Endothelial cell (in vitro differentiated cells): ENCODE results near the gene SH3BGRL3. TPM values are rescaled to one million over a fixed set of nuclear protein-coding genes. Genes with fewer than 3 reads are reported as not detected.

ENCODE experiments used
- DNase-seq: peaks from one replicate; pipeline ENCODE4 v3.0.0; 2021; ENCODE audit warnings: low spot score
- H3K27ac Mint-ChIP-seq: one replicate; pipeline ENCODE4 v1.8.0; 2021; ENCODE audit warnings: mixed read lengths, inconsistent platforms; ENCODE audit not compliant: unreplicated experiment
- H3K27me3 Mint-ChIP-seq: one replicate; pipeline ENCODE4 v1.8.0; 2021; ENCODE audit warnings: mild to moderate bottlenecking, moderate library complexity, mixed read lengths, inconsistent platforms; ENCODE audit not compliant: unreplicated experiment
- H3K36me3 Mint-ChIP-seq: one replicate; pipeline ENCODE4 v1.8.0; 2021; ENCODE audit warnings: mild to moderate bottlenecking, low read depth, mixed read lengths, inconsistent platforms; ENCODE audit not compliant: unreplicated experiment
- H3K4me1 Mint-ChIP-seq: one replicate; pipeline ENCODE4 v1.8.0; 2021; ENCODE audit warnings: mild to moderate bottlenecking, mixed read lengths, inconsistent platforms; ENCODE audit not compliant: unreplicated experiment
- H3K4me3 Mint-ChIP-seq: one replicate; pipeline ENCODE4 v1.8.0; 2021; ENCODE audit warnings: mild to moderate bottlenecking, mixed read lengths, inconsistent platforms; ENCODE audit not compliant: unreplicated experiment
- H3K9me3 Mint-ChIP-seq: one replicate; pipeline ENCODE4 v1.8.0; 2021; ENCODE audit warnings: mixed read lengths, inconsistent platforms; ENCODE audit not compliant: unreplicated experiment
- total RNA-seq: library from RNA; stranded (reverse); fragmentation: NEBNext Ultra II Directional; extraction: Animal tissue kit (Norgen Biotek cat#: 25700); gene quantifications from one replicate; pipeline ENCODE4 v1.2.1, GENCODE V29; 2021; ENCODE audit not compliant: unreplicated experiment
- TF ChIP-seq, protein P1 (sequence below): fragments of 200-600 bp; sonication (generic); IDR thresholded peaks from one replicate; pipeline ENCODE4 v1.5.0; 2021; ENCODE audit warnings: antibody characterized with exemption; ENCODE audit not compliant: unreplicated experiment

The SH3BGRL3 gene
- total RNA-seq, 1 donor from 2014 or later: 226 TPM

DNA sequence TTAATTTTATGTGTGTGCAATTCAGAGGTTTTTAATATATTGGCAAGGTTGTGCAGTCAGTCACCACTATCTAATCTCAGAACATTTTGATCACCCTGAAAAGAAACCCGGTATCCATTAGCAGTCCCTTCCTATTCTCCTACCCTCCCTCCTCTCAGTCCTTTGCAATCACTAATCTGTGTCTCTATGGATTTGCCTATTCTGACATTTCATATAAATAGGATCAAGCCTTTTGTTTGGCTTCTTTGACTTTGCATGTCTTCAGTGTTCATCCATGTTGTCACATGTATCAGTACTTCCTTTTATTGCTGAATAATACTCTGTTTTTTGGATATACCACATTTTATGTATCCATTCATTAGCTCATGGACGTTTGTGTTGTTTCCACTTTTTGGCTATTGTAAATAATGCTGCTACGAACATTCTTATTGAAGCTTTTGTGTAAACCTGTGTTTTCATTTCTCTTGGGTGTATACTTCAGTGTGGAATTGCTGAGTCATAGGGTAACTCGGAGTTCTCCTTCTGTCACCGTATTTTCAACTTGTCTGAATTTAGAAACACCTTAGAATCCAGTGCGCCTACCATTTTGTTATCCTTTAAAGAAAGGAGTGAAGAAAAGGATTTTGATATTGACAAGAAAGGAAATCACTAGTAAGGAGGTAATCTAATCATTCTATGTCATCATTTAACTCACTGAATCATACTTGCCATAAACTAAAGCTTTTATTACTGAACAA, 42.5 kb upstream of the SH3BGRL3 start:
- H3K9me3 Mint-ChIP-seq: no peaks in the 10 kb centered on the region
- DNase-seq: no peak
- no peak overlapping the region for H3K27ac Mint-ChIP-seq
- peaks cover 3% of the 10 kb centered on the region for H3K4me1 Mint-ChIP-seq
- TF ChIP-seq, protein P1, sequence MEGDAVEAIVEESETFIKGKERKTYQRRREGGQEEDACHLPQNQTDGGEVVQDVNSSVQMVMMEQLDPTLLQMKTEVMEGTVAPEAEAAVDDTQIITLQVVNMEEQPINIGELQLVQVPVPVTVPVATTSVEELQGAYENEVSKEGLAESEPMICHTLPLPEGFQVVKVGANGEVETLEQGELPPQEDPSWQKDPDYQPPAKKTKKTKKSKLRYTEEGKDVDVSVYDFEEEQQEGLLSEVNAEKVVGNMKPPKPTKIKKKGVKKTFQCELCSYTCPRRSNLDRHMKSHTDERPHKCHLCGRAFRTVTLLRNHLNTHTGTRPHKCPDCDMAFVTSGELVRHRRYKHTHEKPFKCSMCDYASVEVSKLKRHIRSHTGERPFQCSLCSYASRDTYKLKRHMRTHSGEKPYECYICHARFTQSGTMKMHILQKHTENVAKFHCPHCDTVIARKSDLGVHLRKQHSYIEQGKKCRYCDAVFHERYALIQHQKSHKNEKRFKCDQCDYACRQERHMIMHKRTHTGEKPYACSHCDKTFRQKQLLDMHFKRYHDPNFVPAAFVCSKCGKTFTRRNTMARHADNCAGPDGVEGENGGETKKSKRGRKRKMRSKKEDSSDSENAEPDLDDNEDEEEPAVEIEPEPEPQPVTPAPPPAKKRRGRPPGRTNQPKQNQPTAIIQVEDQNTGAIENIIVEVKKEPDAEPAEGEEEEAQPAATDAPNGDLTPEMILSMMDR: no peak
- H3K27me3 Mint-ChIP-seq: peaks cover 4% of the 10 kb centered on the region
- no peak overlapping the region for H3K4me3 Mint-ChIP-seq
- no peaks in the 10 kb centered on the region for H3K36me3 Mint-ChIP-seq

DNA sequence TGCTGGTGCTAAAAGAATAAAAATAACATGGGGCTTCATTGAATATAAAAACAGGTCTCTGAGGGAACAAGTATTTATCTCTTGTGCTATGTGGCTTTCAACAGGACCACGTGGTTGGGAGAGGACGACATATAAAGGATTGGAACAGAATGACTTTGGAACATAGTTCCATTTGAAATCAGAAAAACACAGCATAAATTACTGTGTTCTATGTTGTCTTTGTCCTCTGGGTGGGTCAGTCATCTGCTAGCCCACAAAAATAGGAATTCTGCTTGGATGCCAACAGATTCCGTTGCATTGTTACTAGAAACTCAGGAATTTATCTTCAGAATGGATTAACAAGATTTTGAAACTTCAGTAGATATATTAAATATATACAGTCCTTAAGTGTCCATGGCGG, 40.0 kb upstream of the SH3BGRL3 start:
- no peak overlapping the region for H3K4me3 Mint-ChIP-seq
- no peaks in the 10 kb centered on the region for H3K9me3 Mint-ChIP-seq
- peaks cover 3% of the 10 kb centered on the region for H3K4me1 Mint-ChIP-seq
- H3K27ac Mint-ChIP-seq: no peak overlapping the region
- no peaks in the 10 kb centered on the region for H3K36me3 Mint-ChIP-seq
- TF ChIP-seq, protein P1: no peak
- peaks cover 2% of the 10 kb centered on the region for H3K27me3 Mint-ChIP-seq
- DNase-seq: no peak

DNA sequence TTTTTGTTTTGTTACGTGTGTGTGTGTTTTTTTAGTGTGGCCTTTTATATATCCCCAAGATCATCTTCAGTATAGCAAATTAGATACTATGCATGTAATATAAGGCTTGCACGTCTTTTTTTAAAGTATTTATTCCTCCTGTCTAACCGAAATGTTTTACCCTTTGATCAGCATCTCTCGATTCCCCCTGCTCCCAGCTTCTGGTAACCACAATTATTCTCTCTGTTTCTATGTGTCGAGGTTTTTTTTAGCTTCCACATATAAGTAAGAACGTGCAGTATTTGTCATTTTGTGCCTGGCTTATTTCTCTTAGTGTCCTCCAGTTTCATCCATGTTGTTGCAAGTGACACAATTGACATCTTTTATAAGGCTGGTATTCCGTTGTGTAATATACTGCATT, 27.2 kb upstream of the SH3BGRL3 start:
- H3K4me1 Mint-ChIP-seq: no peaks in the 10 kb centered on the region
- H3K27me3 Mint-ChIP-seq: peaks cover 2% of the 10 kb centered on the region
- TF ChIP-seq, protein P1: no peak
- no peaks in the 10 kb centered on the region for H3K9me3 Mint-ChIP-seq
- no peak overlapping the region for H3K27ac Mint-ChIP-seq
- no peak overlapping the region for H3K4me3 Mint-ChIP-seq
- no peak for DNase-seq
- H3K36me3 Mint-ChIP-seq: peaks cover 23% of the 10 kb centered on the region

DNA sequence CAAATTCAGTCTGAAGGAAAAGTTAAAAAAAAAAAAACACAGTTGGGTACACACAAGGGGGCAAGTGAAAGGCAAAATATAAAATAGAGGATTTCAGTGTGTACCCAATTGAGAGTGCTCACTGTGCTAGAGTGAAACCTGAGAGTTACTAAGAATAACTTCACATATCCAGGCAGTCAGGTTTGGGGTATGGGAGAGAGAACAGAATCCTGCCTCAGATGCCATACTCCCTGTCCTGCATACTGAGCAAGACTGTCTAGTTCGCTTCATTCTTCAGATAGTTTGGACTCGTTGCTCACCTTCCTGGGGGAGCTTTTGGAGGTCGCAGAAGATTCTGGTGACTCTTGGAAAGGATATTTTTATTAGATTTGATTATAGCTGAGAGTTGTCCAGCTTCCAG, 25.5 kb upstream of the SH3BGRL3 start:
- TF ChIP-seq, protein P1: no peak
- peaks cover 2% of the 10 kb centered on the region for H3K27me3 Mint-ChIP-seq
- H3K27ac Mint-ChIP-seq: no peak overlapping the region
- H3K4me1 Mint-ChIP-seq: peaks cover 2% of the 10 kb centered on the region
- H3K4me3 Mint-ChIP-seq: no peak overlapping the region
- H3K9me3 Mint-ChIP-seq: no peaks in the 10 kb centered on the region
- no peak for DNase-seq
- peaks cover 28% of the 10 kb centered on the region for H3K36me3 Mint-ChIP-seq

DNA sequence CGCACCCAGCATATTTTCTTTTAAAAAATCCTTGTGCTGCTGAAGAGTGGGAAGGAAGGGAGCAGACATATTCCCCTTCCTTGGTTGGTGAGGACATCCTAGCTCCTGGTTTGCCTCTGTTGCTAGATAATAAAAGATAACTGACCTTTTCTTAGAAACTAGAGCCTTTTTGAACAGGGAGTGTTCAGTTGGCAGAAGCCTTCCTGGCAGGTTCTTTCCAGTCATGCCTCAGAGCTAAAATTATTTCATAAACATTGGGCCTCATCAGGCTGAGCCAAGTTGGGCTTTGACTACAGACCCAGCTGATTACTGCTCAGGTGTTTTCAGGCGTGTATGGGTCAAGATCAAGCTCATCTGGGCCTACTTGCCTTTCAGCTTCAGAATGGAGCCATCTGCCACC, 22.7 kb upstream of the SH3BGRL3 start:
- Mint-ChIP-seq H3K27ac (no peak overlapping the region), H3K4me3 (no peak overlapping the region), H3K9me3 (no peaks in the 10 kb centered on the region), H3K4me1 (peaks cover 7% of the 10 kb centered on the region), H3K27me3 (peaks cover 3% of the 10 kb centered on the region), H3K36me3 (peaks cover 24% of the 10 kb centered on the region)
- no peak for DNase-seq
- TF ChIP-seq, protein P1: no peak
